GM21447 (cell line): Measurements from ENCODE around the gene SENP3.

Source experiments
- ATAC-seq: cut with Tn5 transposase; IDR thresholded peaks from one replicate; pipeline ENCODE4 v1.9.1; 2021; ENCODE audit not compliant: unreplicated experiment

SENP3 gene

GRCh38 chr17:7555320-7555948, 6.3 kb upstream of the SENP3 start:
- ATAC-seq = no peak

GRCh38 chr17:7556627-7557026, 5.1 kb upstream of the SENP3 start:
- ATAC-seq = no peak

- no peak for ATAC-seq
Measured at GRCh38 chr17:7557147-7557764, 4.5 kb upstream of the SENP3 start.

GRCh38 chr17:7557775-7558543, 3.8 kb upstream of the SENP3 start:
- peak; percentile 37 for ATAC-seq

GRCh38 chr17:7558544-7559319, 3.0 kb upstream of the SENP3 start, which contains the start of gene TNFSF13:
TNFSF13 (plus strand) TSS chr17:7558750; CDS start chr17:7559040, 290 bp downstream.
- no peak for ATAC-seq

- ATAC-seq = no peak
Measured at GRCh38 chr17:7559320-7560171, 2.2 kb upstream of the SENP3 start.

GRCh38 chr17:7560172-7561027, 1.3 kb upstream of the SENP3 start:
- no peak for ATAC-seq

- ATAC-seq = peak; percentile 52
Measured at GRCh38 chr17:7561028-7561575, 617 bp upstream of the SENP3 start.

- ATAC-seq = no peak
Measured at GRCh38 chr17:7562208-7562605, 488 bp downstream of the SENP3 start.

GRCh38 chr17:7563115-7563869, 1.6 kb downstream of the SENP3 start:
- ATAC-seq = no peak

- ATAC-seq = no peak
Measured at GRCh38 chr17:7569571-7569970, 7.9 kb downstream of the SENP3 start.

GRCh38 chr17:7570351-7570750, 8.6 kb downstream of the SENP3 start:
- no peak for ATAC-seq

- ATAC-seq = no peak
Measured at GRCh38 chr17:7572338-7572587, 10.5 kb downstream of the SENP3 start.

- peak; percentile 85 for ATAC-seq
Measured at GRCh38 chr17:7572588-7573323, 11.0 kb downstream of the SENP3 start.

- no peak for ATAC-seq
Measured at GRCh38 chr17:7573324-7574080, 11.8 kb downstream of the SENP3 start.

- no peak for ATAC-seq
Measured at GRCh38 chr17:7574176-7574953, 12.6 kb downstream of the SENP3 start.

GRCh38 chr17:7575481-7575883, 13.8 kb downstream of the SENP3 start:
- ATAC-seq = no peak
